Uterus (tissue), 2 donors: ENCODE results near the gene PROM1.

Source experiments
- POLR2A ChIP-seq, 2 donors: fragments of 450-650 bp; IDR thresholded peaks; one replicate each; pipeline ENCODE4 v1.6.1; 2016; ENCODE audit warnings: antibody characterized with exemption in 2 of 2, mild to moderate bottlenecking in 1 of 2, moderate library complexity in 1 of 2
- TF ChIP-seq, protein P1 (sequence below), 4 experiments: fragments of 200-600 bp in 2 of 4; fragments of 450-650 bp in 2 of 4; sonication (generic) in 2 of 4; IDR thresholded peaks; one replicate each; pipeline ENCODE4 v1.5.1; 2016 to 2019; ENCODE audit warnings: antibody characterized with exemption in 4 of 4, mild to moderate bottlenecking in 2 of 4, moderate library complexity in 1 of 4

DNA sequence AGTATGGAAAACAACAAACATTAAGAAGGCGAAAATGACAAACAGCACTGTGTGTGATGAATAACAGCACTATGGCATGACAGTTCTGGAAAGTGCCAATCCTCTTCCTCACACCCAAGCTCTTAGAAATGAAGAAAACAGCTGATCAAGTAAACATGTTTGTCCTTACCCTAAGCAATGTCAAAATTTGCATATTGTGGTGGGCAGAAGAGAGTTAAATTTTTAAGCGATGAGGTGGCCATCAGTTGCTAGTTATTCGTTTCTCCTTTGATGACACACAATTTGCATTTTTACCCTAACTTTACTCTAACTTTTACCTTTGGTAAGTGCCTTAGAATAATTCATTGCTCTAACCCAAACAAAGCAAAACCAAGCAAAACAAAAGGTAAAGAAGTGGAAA, 8.8 kb downstream of the PROM1 start:
- TF ChIP-seq, protein P1, sequence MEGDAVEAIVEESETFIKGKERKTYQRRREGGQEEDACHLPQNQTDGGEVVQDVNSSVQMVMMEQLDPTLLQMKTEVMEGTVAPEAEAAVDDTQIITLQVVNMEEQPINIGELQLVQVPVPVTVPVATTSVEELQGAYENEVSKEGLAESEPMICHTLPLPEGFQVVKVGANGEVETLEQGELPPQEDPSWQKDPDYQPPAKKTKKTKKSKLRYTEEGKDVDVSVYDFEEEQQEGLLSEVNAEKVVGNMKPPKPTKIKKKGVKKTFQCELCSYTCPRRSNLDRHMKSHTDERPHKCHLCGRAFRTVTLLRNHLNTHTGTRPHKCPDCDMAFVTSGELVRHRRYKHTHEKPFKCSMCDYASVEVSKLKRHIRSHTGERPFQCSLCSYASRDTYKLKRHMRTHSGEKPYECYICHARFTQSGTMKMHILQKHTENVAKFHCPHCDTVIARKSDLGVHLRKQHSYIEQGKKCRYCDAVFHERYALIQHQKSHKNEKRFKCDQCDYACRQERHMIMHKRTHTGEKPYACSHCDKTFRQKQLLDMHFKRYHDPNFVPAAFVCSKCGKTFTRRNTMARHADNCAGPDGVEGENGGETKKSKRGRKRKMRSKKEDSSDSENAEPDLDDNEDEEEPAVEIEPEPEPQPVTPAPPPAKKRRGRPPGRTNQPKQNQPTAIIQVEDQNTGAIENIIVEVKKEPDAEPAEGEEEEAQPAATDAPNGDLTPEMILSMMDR (IDR thresholded peaks at IDR 0.05) = no peak
- TF ChIP-seq POLR2A (IDR thresholded peaks at IDR 0.05) = no peak
